Measurements from ENCODE around the gene OR51A2. TPM values are rescaled to one million over a fixed set of nuclear protein-coding genes. Genes with fewer than 3 reads are reported as not detected.

The OR51A2 gene
- total RNA-seq, 2 experiments from 2014 or later = not detected

GRCh38 chr11:4924239-4924638 is 31.3 kb downstream of the OR51A2 start, which contains the start of gene OR51G1:
Gene OR51G1 (minus strand): TSS chr11:4924339. CDS start chr11:4924339, 0 bp downstream.
- H3K4me3 Mint-ChIP-seq = no peak within 1 kb of the TSS
- no peaks in the 10 kb centered on the region for H3K4me1 Mint-ChIP-seq (ENCODE audit: low read depth)
- H3K36me3 Mint-ChIP-seq (ENCODE audit: low read depth) = no peaks in the 10 kb centered on the region
- CTCF ChIA-PET = no interaction called here
- no peak for ATAC-seq
- no peak for DNase-seq
- no peaks in the 10 kb centered on the region for H3K9me3 Mint-ChIP-seq
- H3K27me3 Mint-ChIP-seq = peaks cover 4% of the 10 kb centered on the region
- TF ChIP-seq CTCF (IDR thresholded peaks at IDR 0.05) = no peak
- POLR2A ChIA-PET = no interaction called here
- intact Hi-C loops (cut with micrococcal nuclease) = no loop called here
- H3K27ac Mint-ChIP-seq = no peak within 1 kb of the TSS

- no peak for TF ChIP-seq CTCF (IDR thresholded peaks at IDR 0.05)
- intact Hi-C loops (cut with micrococcal nuclease) = no loop called here
- Mint-ChIP-seq H3K36me3 (ENCODE audit: low read depth) (no peaks in the 10 kb centered on the region), H3K27me3 (peaks cover 4% of the 10 kb centered on the region), H3K27ac (no peak overlapping the region), H3K4me3 (no peak overlapping the region), H3K4me1 (ENCODE audit: low read depth) (no peaks in the 10 kb centered on the region), H3K9me3 (no peaks in the 10 kb centered on the region)
- DNase-seq = no peak
- ATAC-seq = no peak
- ChIA-PET POLR2A (no interaction called here), CTCF (no interaction called here)
Observed at GRCh38 chr11:4922304-4922703, 33.2 kb downstream of the OR51A2 start.

GRCh38 chr11:4921796-4922195 is 33.7 kb downstream of the OR51A2 start:
- POLR2A ChIA-PET = no interaction called here
- Mint-ChIP-seq H3K4me3 (no peak overlapping the region), H3K4me1 (ENCODE audit: low read depth) (no peaks in the 10 kb centered on the region), H3K9me3 (no peaks in the 10 kb centered on the region), H3K36me3 (ENCODE audit: low read depth) (no peaks in the 10 kb centered on the region), H3K27me3 (peaks cover 4% of the 10 kb centered on the region), H3K27ac (no peak overlapping the region)
- intact Hi-C loops (cut with micrococcal nuclease) = no loop called here
- ATAC-seq (no peak), DNase-seq (no peak)
- CTCF ChIA-PET = no interaction called here
- TF ChIP-seq CTCF (IDR thresholded peaks at IDR 0.05) = no peak

GRCh38 chr11:4919250-4919649 is 36.3 kb downstream of the OR51A2 start, which contains the start of gene OR51G2:
Gene OR51G2 (minus strand): TSS chr11:4919350. CDS start chr11:4915663, 3,687 bp downstream.
- H3K27ac Mint-ChIP-seq = no peak within 1 kb of the TSS
- no peak within 1 kb of the TSS for H3K4me3 Mint-ChIP-seq
- TF ChIP-seq CTCF (IDR thresholded peaks at IDR 0.05) = no peak
- POLR2A ChIA-PET = no interaction called here
- intact Hi-C loops (cut with micrococcal nuclease) = no loop called here
- no peaks in the 10 kb centered on the region for H3K36me3 Mint-ChIP-seq (ENCODE audit: low read depth)
- DNase-seq (no peak), ATAC-seq (no peak)
- H3K4me1 Mint-ChIP-seq (ENCODE audit: low read depth) = no peaks in the 10 kb centered on the region
- H3K9me3 Mint-ChIP-seq = no peaks in the 10 kb centered on the region
- H3K27me3 Mint-ChIP-seq = peaks cover 1% of the 10 kb centered on the region
- CTCF ChIA-PET = no interaction called here

- Mint-ChIP-seq H3K4me3 (no peak overlapping the region), H3K27me3 (no peaks in the 10 kb centered on the region), H3K36me3 (ENCODE audit: low read depth) (no peaks in the 10 kb centered on the region), H3K4me1 (ENCODE audit: low read depth) (no peaks in the 10 kb centered on the region), H3K27ac (no peak overlapping the region), H3K9me3 (no peaks in the 10 kb centered on the region)
- no peak for TF ChIP-seq CTCF (IDR thresholded peaks at IDR 0.05)
- ATAC-seq (no peak), DNase-seq (no peak)
- intact Hi-C loops (cut with micrococcal nuclease) = no loop called here
- POLR2A ChIA-PET = no interaction called here
- CTCF ChIA-PET = no interaction called here
Observed at GRCh38 chr11:4916581-4916980, 38.9 kb downstream of the OR51A2 start.

Other genes with a start within 250 kb of the OR51A2 start
- gene OR51F1, start 185.8 kb downstream of the OR51A2 start, total RNA-seq = not detected
- gene OR52R1, start 151.3 kb downstream of the OR51A2 start, total RNA-seq = not detected
- gene OR51F2, start 134.4 kb downstream of the OR51A2 start, total RNA-seq = not detected
- not detected for gene OR51S1, start 106.5 kb downstream of the OR51A2 start, total RNA-seq
- gene OR51T1, start 73.8 kb downstream of the OR51A2 start, total RNA-seq = not detected
- not detected for gene OR51A7, start 51.9 kb downstream of the OR51A2 start, total RNA-seq
- gene OR51G2, start 36.4 kb downstream of the OR51A2 start, total RNA-seq = not detected
- gene OR51G1, start 31.4 kb downstream of the OR51A2 start, total RNA-seq = not detected
- not detected for gene OR51A4, start 8.1 kb downstream of the OR51A2 start, total RNA-seq
- gene OR51L1, start 39.1 kb upstream of the OR51A2 start, total RNA-seq = not detected
- not detected for gene OR52J3, start 90.8 kb upstream of the OR51A2 start, total RNA-seq
- gene OR52E2, start 103.9 kb upstream of the OR51A2 start, total RNA-seq = not detected
- gene OR52E1, start 113.9 kb upstream of the OR51A2 start, total RNA-seq = not detected
- not detected for gene OR52A5, start 182.6 kb upstream of the OR51A2 start, total RNA-seq
- not detected for gene OR52A1, start 199.0 kb upstream of the OR51A2 start, total RNA-seq
- not detected for gene OR51V1, start 245.0 kb upstream of the OR51A2 start, total RNA-seq